ENCODE measurements around the gene CDIP1.

- TF ChIP-seq CTCF (IDR thresholded peaks at IDR 0.05) (no peak), EP300 (IDR thresholded peaks at IDR 0.05) (no peak), POLR2AphosphoS5 (IDR thresholded peaks at IDR 0.05) (no peak), POLR2A (IDR thresholded peaks at IDR 0.05; ENCODE audit: low read depth) (no peak)
Measured at GRCh38 chr16:4515611-4516233, 22.9 kb downstream of the CDIP1 start.

Data from esophagus muscularis mucosa (tissue), 4 donors.